HG03139 (cell line): ENCODE results near the gene SETMAR.
"Not testable (repeated sequence)": the region's sequence is repeated elsewhere in the genome, so short reads cannot be mapped to it uniquely, and the experiment has no call there.

Source experiments
- ATAC-seq: cut with Tn5 transposase; IDR thresholded peaks from one replicate; pipeline ENCODE4 v1.9.1; 2021; ENCODE audit not compliant: unreplicated experiment

SETMAR gene

DNA sequence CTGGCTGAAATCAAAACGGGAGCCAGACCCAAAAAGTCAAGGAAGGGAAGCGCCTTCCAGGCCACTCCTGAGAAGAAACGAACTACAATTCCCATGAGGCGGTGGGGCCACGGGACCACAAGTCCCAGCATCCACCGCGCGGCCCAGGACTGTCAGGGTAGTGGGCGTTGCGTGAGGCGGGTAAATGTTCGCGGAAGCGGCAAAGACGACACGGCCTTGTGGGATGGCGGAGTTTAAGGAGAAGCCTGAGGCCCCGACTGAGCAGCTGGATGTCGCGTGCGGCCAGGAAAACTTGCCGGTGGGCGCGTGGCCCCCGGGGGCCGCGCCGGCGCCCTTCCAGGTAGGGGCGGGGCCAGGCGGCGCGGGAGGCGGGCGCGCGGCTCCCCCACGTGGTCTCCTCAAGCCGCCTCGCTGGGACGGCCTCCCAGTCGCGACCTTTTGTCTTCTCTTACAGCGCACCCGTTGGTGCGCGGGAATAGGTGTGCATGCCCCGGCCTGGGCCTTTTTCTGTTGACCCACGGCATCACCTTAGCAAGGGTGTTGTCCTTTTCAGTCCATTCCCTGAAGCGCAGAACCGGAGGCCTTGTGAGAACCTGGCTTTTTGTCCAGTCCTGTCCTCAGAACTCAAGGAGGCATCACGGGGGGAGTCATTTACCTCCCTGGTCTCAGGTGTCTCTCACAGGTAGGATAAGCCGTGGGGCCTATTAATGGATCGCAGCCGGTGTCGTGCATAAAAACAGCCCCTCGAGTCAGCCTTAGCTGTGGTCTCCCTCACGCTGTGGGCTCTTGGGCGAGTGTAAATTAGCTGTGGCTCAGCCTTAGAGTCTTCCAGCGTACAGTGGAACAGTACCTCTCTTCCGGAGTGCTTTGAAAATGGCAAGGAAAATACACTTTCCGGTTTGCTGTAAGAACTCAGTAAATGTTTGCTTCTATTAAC is at the start of gene SETMAR:
Gene SETMAR (plus strand): TSS at position 183 of the 937 bp plus-strand sequence. CDS start 2 bp downstream, at position 185.
- peak; percentile 99 for ATAC-seq

DNA sequence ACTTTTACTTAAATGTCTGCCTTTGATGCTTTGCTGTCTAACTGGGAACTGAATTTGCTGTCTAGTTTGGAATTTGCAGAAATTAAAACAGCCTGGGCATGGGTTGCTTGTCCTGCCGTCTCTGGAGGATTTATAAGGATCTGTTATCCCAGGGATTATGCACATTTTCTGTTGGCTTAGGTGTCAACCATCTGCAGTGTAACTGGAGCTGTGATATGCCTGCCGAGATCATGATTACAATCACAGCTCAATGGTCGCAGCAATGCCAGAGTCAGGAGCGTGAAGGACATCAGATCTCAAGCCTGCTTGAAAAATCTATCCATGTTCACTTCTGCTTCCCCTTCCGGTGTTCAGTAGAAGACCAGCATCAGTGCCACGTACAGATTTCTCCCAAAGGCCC is 41.8 kb upstream of the SETMAR start:
- no peak for ATAC-seq

DNA sequence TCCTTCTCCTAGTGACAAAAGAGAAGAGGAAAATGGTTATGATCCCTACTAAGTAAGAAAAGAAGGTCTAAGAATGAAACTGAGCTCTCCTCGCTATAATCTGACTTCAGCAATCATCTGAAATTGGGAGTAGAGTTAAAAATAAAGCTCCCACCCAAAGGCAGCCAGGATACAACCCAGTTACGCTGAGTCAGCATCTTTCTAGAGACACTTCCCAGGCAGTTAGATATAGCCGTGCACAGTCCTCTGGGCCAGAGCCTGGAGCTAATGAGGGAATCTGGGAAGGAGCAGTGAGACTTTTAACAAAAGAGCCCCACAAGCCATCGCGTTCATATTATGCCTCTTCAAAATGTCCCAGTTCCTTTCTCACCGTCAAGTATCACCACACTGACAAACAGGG is 39.1 kb upstream of the SETMAR start:
- no peak for ATAC-seq

- ATAC-seq: peak; percentile 75
Observed at GRCh38 chr3:4270720-4271119, 32.4 kb upstream of the SETMAR start.

- no peak for ATAC-seq
Observed at GRCh38 chr3:4271834-4272233, 31.3 kb upstream of the SETMAR start.

- no peak for ATAC-seq
Observed at GRCh38 chr3:4279516-4280105, 23.6 kb upstream of the SETMAR start.

- no peak for ATAC-seq
Observed at GRCh38 chr3:4281991-4282390, 21.2 kb upstream of the SETMAR start.

DNA sequence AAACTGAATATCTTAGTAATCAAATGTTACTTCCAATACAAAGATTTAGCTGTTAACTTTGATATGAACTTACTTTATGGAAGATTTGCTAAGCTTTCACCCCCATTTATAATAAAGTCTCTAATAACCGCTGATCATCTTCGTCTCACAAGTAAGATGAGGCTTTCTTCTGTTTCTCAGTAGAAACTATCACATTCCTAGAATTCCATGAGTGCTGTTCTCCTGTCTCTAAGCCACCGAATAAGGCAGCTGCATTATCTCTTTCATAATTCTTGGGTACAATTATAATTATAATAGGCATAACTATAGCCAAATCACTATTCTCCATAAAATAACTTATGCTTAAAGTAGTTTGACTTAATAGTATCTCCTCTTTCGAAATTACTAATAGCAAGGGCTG is 18.3 kb upstream of the SETMAR start:
- ATAC-seq: no peak

DNA sequence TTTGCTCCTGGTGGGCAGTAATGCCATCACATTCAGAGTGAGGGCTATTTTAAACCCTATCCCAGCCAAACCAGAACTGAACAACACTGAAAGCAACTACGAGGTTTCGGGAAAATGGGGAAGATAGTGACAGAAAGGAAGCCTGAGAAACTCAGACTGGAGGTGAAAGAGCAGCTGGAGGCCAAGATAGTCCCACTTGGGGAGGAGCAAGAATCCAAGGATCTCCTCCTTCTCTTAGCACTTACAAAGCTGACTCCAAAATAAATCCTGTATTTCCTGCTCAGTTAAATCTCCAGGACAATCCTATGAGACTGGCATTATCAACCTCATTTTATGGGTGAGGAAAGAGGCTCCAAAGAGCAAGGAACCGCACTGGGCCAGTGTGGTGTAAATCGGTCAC is 14.1 kb upstream of the SETMAR start:
- no peak for ATAC-seq

- ATAC-seq: peak; percentile 85
Observed at GRCh38 chr3:4290272-4290893, 12.8 kb upstream of the SETMAR start.

DNA sequence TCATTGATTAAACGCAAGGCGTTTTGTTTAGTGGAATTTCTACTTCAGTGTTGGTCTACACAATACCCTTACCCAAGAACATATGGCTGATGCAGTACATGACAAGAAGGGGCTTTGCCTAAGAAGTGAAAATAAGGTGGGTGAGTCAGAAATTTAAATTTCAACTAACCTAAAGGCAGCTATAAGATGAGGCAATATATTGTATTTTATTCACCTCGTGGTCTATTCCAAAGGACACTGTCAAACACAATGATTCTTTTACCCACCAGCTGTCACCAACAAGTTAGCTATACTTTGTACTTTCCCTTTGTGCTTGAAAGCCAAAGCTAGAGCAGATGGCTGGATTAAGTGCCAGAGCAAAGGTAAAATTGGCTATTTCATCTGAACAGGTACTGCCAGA is 10.9 kb upstream of the SETMAR start:
- ATAC-seq: no peak

- ATAC-seq: no peak
Observed at GRCh38 chr3:4294616-4295327, 8.4 kb upstream of the SETMAR start.

DNA sequence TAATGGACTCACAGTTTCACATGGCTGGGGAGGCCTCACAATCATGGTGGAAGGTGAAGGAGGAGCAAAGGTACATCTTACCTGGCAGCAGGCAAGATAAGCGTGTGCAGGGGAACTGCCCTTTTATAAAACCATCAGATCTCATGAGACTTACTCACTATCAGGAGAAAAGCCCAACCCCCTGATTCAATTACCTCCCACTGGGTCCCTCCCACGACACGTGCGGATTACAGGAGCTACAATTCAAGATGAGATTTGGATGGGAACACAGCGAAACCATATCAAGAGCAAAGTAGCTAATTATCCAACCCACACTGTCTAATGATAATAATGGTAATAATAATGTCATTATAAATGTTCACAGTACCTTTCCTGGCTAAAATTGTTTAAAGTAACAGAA is 6.7 kb upstream of the SETMAR start:
- ATAC-seq: not testable (repeated sequence)

- ATAC-seq: no peak
Observed at GRCh38 chr3:4297486-4297885, 5.7 kb upstream of the SETMAR start.

- ATAC-seq: no peak
Observed at GRCh38 chr3:4302747-4303146, 422 bp upstream of the SETMAR start.

DNA sequence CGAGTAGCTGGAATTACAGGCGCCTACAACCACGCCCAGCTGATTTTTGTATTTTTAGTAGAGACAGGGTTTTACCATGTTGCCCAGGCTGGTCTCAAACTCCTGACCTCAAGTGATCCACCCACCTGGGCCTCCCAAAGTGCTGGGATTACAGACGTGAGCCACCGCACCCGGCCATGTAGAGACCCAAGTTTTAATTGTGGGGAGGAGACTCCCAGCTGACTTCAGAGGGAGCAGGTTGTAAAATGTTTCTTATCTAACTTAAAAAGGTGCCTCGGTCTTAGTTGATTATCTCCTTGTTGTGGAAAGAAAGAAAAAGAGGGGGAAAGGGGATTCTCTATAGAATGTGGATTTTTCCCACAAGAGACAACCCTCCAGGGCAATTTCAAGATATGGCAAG is 2.0 kb downstream of the SETMAR start:
- ATAC-seq: not testable (repeated sequence)

- ATAC-seq: no peak
Observed at GRCh38 chr3:4306091-4306490, 2.9 kb downstream of the SETMAR start.

GRCh38 chr3:4306860-4307259 is 3.7 kb downstream of the SETMAR start:
- no peak for ATAC-seq

DNA sequence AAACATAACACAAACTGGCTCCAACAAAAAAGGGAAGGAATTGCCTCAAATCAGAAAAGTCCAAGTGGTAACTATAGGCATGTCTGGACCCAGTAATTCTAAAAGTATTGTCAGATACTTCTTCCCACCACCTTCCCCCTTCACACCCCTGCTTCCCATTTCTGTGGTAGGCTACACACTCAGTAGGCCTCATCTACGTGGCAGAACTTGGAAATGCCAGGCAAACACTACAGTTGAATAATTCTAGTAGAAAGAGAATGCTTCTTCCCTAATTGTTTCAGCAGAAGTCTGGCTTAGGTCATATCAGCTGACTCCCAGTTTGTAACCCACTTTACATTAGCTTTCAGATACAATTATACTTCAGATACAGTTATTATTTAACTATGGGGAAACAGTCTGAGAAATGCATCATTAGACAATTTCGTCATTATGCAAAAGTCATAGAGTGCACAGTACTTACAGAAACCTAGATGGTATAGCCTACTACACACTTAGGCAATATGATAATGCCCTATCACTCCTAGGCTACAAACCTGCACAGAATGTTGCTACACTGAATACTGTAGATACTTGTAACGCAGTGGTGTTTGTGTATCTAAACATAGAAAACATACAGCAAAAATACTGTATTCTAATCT is 6.4 kb downstream of the SETMAR start:
- no peak for ATAC-seq

GRCh38 chr3:4310971-4311370 is 7.8 kb downstream of the SETMAR start:
- no peak for ATAC-seq

DNA sequence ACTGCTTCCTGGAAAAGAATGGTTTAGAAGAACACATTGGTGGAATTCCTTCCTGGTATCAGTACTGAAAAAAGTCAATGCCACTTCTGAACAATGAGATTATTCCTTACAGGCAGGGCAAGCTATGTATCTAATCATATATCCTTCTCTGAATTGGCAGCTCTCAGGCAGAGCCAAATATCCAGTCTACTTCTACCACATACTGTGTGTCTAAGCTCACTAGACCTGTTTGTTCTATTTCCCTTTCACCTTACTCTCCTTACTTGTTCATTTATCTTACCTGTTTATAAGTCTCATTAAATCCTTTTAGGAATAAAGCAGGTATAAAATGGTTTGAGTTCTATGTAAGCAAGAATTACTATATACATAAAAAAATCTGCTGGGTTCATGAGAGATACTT is 8.3 kb downstream of the SETMAR start:
- no peak for ATAC-seq
